Colonic mucosa (tissue), 4 donors: ENCODE data around the gene ASIC4. TPM values are rescaled to one million over a fixed set of nuclear protein-coding genes. Genes with fewer than 3 reads are reported as not detected.

Experiments used
- DNase-seq: peaks from one replicate; pipeline ENCODE4 v3.0.0-alpha.2; 2020
- H3K27ac ChIP-seq: fragments of 200-600 bp; one replicate; pipeline ENCODE4 v1.8.0; 2021
- H3K27me3 ChIP-seq: fragments of 200-600 bp; one replicate; pipeline ENCODE4 v1.8.0; 2021
- H3K36me3 ChIP-seq: fragments of 200-600 bp; one replicate; pipeline ENCODE4 v1.8.0; 2021
- H3K4me1 ChIP-seq: fragments of 200-600 bp; one replicate; pipeline ENCODE4 v1.8.0; 2021; ENCODE audit warnings: mild to moderate bottlenecking
- H3K4me3 ChIP-seq: fragments of 200-600 bp; one replicate; pipeline ENCODE4 v1.8.0; 2021
- H3K9ac ChIP-seq, 2 donors: one replicate each; pipeline ENCODE4 v1.7.0; 2013; ENCODE audit warnings: control low read depth in 2 of 2, low read depth in 2 of 2, low read length in 2 of 2
- H3K9me3 ChIP-seq: fragments of 200-600 bp; one replicate; pipeline ENCODE4 v1.8.0; 2021
- intact Hi-C: fragments of 100-400 bp; cut with DNase I; formaldehyde crosslinking; loops from one replicate; pipeline ENCODE4 v1.14.1; 2022
- total RNA-seq, 2 donors: library from RNA; stranded (reverse); fragmentation: NEBNext Ultra II Directional in 1 of 2; extraction: Animal tissue kit (Norgen Biotek cat#: 25700) in 1 of 2; gene quantifications; one replicate each; pipeline ENCODE4 v1.2.1, GENCODE V29; 2021
- TF ChIP-seq, protein P1 (sequence below): fragments of 200-600 bp; IDR thresholded peaks from one replicate; pipeline ENCODE4 v1.8.0; 2022; ENCODE audit warnings: antibody characterized with exemption, mild to moderate bottlenecking
- donor health status: healthy.
- donor health status: DM: no; HTN: no; CAD: no.
- donor health status: DM: no; HTN: no; CAD: no.

The ASIC4 gene
- total RNA-seq, 2 donors from 2014 or later = 0.12 TPM; not detected in 1

DNA sequence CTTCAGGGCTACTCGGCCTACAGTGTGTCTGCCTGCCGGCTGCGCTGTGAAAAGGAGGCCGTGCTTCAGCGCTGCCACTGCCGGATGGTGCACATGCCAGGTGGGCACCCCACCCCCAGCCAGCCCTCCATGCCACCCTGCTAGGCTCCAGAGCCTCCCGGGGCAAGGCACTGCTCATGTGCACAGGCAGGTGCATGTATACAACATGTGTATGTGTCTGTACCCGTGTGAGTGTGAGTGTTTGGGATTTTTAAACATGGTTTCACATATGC, 18.0 kb downstream of the ASIC4 start:
- intact Hi-C loops = loop anchor here (5.0 kb wide), 1 partner anchor 35 kb away; the partner anchor contains the start of gene GMPPA
- no peaks in the 10 kb centered on the region for H3K9me3 ChIP-seq
- TF ChIP-seq, protein P1, sequence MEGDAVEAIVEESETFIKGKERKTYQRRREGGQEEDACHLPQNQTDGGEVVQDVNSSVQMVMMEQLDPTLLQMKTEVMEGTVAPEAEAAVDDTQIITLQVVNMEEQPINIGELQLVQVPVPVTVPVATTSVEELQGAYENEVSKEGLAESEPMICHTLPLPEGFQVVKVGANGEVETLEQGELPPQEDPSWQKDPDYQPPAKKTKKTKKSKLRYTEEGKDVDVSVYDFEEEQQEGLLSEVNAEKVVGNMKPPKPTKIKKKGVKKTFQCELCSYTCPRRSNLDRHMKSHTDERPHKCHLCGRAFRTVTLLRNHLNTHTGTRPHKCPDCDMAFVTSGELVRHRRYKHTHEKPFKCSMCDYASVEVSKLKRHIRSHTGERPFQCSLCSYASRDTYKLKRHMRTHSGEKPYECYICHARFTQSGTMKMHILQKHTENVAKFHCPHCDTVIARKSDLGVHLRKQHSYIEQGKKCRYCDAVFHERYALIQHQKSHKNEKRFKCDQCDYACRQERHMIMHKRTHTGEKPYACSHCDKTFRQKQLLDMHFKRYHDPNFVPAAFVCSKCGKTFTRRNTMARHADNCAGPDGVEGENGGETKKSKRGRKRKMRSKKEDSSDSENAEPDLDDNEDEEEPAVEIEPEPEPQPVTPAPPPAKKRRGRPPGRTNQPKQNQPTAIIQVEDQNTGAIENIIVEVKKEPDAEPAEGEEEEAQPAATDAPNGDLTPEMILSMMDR = no peak
- H3K4me1 ChIP-seq = no peaks in the 10 kb centered on the region
- H3K36me3 ChIP-seq = no peaks in the 10 kb centered on the region
- H3K27me3 ChIP-seq = peaks cover 16% of the 10 kb centered on the region
- no peak overlapping the region for H3K9ac ChIP-seq
- H3K27ac ChIP-seq = no peak overlapping the region
- DNase-seq = no peak
- no peak overlapping the region for H3K4me3 ChIP-seq

DNA sequence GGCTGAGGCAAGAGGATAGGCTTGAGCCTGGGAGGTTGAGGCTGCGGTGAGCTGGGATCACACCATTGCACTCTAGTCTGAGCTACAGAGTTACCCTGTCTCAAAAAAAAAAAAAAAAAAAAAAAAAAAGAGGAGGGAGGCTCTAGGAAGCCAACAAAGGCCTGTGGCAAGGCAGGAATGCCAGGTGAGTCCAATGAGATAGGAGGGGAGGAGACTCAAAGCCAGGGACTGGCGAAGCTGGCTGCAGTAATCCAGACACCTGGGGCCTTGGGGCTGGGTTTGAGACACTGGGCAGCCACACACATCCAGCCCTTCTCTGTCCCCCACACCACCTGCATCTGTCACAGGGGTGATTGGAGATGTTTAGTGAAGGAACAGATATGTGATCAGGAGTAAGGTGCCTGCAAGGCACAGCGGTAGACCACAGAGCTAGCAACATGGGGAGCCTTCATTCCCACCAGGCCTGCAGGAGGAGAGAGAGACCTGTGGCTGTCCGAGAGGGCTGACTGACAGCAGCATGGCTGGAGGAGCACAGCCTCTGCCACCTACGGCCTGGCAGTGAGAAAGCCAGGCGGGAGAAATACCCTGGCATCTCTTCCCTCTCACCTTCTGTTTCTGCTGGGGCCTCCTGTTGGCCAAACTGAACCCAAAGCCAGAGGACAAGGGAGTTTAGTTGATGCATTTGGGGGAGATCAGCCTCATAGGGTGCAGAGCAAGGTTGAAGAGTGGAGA, 19.8 kb downstream of the ASIC4 start:
- H3K27ac ChIP-seq = no peak overlapping the region
- intact Hi-C loops = loop anchor here (5.0 kb wide), 1 partner anchor 37 kb away; the partner anchor contains the start of gene GMPPA
- H3K9ac ChIP-seq = no peak overlapping the region
- no peaks in the 10 kb centered on the region for H3K36me3 ChIP-seq
- no peaks in the 10 kb centered on the region for H3K9me3 ChIP-seq
- H3K4me1 ChIP-seq = no peaks in the 10 kb centered on the region
- no peak overlapping the region for H3K4me3 ChIP-seq
- peaks cover 13% of the 10 kb centered on the region for H3K27me3 ChIP-seq
- TF ChIP-seq, protein P1 = no peak
- no peak for DNase-seq

DNA sequence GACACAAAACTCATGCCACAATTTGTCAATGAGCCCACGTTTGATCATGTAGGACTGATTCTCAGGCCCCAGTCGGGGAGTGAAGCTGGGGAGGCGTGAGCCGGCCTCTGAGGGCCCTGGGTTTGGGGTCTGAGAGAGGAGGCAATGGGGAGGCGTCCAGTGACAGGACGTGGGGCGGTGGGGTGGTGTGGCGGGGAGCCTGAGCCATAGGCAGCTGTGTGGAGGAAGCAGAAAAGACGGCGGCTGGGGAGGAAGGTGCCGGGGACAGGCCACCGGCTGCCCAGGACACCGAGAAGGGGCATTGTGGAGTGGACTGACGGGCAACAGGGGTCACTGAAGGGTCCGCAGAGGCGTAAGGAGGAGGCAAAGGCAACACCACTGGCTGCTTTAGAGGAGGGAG, 22.1 kb downstream of the ASIC4 start:
- no peaks in the 10 kb centered on the region for H3K4me1 ChIP-seq
- intact Hi-C loops = no loop called here

DNA sequence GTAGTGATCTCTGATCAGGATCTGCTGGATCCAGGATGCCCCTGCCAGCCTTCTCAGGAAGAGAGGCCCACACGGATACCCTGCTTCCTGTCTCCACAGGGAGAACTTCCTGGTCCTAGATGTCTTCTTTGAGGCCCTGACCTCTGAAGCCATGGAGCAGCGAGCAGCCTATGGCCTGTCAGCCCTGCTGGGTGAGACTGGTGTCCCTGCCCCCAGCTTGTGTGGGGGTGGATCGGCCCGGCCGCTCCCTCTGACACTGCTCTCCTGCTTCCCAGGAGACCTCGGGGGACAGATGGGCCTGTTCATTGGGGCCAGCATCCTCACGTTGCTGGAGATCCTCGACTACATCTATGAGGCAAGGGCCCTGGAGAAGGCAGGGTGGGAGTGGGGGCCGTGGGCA, 22.7 kb downstream of the ASIC4 start:
- no peak overlapping the region for H3K4me3 ChIP-seq
- peaks cover under 1% of the 10 kb centered on the region for H3K27me3 ChIP-seq
- no peak overlapping the region for H3K9ac ChIP-seq
- H3K4me1 ChIP-seq = no peaks in the 10 kb centered on the region
- no peak for DNase-seq
- H3K36me3 ChIP-seq = no peaks in the 10 kb centered on the region
- no peaks in the 10 kb centered on the region for H3K9me3 ChIP-seq
- intact Hi-C loops = no loop called here
- H3K27ac ChIP-seq = no peak overlapping the region
- TF ChIP-seq, protein P1 = no peak

More for the DNA sequence above, 22.1 kb downstream of the ASIC4 start:
- no peak overlapping the region for H3K4me3 ChIP-seq
- no peaks in the 10 kb centered on the region for H3K9me3 ChIP-seq
- H3K27me3 ChIP-seq = peaks cover 5% of the 10 kb centered on the region
- TF ChIP-seq, protein P1 = no peak
- H3K27ac ChIP-seq = no peak overlapping the region
- H3K9ac ChIP-seq = no peak overlapping the region
- DNase-seq = no peak
- no peaks in the 10 kb centered on the region for H3K36me3 ChIP-seq

DNA sequence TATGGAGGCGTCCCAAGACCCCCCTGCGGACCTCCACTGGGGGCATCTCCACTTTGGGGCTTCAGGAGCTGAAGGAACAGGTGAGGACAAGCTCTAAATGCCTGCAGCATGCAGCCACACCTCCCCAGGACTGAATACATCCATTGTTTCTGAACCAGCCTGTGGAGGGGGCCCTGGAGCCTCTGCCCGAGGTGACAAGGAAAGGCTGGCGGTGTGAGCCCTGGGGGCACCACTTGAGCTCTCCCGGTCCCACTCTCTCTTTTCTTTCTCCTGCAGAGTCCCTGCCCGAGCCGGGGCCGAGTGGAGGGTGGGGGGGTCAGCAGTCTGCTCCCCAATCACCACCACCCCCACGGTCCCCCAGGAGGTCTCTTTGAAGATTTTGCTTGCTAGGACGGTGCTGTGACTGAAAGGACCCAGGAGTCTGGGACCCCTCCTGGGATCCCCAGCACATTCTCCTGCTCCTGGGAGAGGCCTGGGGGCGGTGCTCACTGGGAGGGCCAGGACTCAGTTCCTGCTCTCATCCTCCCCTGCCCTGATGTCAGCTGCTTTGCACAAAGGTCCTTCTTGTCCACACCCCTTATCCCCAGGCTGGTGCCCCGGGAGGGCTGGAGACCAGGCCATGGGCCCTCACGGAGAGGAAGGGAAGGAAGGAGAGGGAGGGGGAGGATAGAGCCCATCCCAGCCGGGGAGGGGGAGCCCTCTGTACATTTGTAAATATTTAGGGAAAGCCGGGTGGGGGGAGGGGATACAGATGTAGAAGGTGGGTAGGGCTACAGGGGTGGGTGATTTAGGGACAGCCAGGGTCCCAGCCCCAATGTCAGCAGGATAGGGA, 23.6 kb downstream of the ASIC4 start:
- intact Hi-C loops = no loop called here
- Histone ChIP-seq H3K27ac (no peak overlapping the region), H3K27me3 (no peaks in the 10 kb centered on the region), H3K9ac (no peak overlapping the region), H3K36me3 (no peaks in the 10 kb centered on the region), H3K9me3 (no peaks in the 10 kb centered on the region), H3K4me1 (peaks cover 4% of the 10 kb centered on the region), H3K4me3 (no peak overlapping the region)
- DNase-seq = no peak
- TF ChIP-seq, protein P1 = no peak
